ENCODE data around the gene IL4. TPM values are rescaled to one million over a fixed set of nuclear protein-coding genes. Genes with fewer than 3 reads are reported as not detected.

IL4 gene
- total RNA-seq, 1 donor from 2014 or later = not detected

DNA sequence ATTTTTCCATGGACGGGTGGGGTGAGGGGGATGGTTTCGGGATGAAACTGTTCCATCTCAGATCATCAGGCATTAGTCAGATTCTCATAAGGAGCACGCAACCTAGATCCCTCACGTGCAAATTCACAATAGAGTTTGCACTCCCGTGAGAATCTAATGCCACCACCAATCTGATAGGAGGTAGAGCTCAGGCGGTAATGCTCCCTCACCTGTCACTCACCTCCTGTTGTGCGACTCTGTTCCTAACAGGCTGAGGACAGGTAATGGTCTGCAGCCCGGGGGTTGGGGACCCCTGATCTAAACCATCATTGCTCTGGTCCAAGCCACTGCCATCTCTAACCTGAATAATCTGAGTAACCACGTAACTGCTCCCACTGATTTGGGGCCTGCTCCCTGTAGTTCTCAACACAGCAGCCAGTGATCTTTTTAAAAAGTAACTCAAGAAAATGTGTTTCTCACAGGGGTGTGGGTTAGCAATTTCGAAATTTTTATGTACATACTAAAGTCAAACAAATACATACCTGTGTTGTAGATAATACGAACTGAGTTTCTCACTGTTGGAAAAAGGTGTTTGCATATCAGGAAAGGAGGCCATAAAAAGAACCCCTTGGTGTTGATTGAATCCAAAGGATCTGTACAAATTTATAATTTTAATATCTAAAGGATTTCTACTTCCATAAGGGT lies 27.1 kb upstream of the IL4 start:
- TF ChIP-seq, protein P1, sequence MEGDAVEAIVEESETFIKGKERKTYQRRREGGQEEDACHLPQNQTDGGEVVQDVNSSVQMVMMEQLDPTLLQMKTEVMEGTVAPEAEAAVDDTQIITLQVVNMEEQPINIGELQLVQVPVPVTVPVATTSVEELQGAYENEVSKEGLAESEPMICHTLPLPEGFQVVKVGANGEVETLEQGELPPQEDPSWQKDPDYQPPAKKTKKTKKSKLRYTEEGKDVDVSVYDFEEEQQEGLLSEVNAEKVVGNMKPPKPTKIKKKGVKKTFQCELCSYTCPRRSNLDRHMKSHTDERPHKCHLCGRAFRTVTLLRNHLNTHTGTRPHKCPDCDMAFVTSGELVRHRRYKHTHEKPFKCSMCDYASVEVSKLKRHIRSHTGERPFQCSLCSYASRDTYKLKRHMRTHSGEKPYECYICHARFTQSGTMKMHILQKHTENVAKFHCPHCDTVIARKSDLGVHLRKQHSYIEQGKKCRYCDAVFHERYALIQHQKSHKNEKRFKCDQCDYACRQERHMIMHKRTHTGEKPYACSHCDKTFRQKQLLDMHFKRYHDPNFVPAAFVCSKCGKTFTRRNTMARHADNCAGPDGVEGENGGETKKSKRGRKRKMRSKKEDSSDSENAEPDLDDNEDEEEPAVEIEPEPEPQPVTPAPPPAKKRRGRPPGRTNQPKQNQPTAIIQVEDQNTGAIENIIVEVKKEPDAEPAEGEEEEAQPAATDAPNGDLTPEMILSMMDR (IDR thresholded peaks at IDR 0.05) = no peak
- no peak overlapping the region for H3K27ac ChIP-seq
- H3K4me1 ChIP-seq = no peaks in the 10 kb centered on the region
- peaks cover 16% of the 10 kb centered on the region for H3K36me3 ChIP-seq
- no peak overlapping the region for H3K4me3 ChIP-seq
- no peak for ATAC-seq
- H3K9me3 ChIP-seq = peaks cover 7% of the 10 kb centered on the region
- intact Hi-C loops (cut with DNase I) = no loop called here
- H3K27me3 ChIP-seq (ENCODE audit: low read depth) = no peaks in the 10 kb centered on the region
- no peak for DNase-seq

DNA sequence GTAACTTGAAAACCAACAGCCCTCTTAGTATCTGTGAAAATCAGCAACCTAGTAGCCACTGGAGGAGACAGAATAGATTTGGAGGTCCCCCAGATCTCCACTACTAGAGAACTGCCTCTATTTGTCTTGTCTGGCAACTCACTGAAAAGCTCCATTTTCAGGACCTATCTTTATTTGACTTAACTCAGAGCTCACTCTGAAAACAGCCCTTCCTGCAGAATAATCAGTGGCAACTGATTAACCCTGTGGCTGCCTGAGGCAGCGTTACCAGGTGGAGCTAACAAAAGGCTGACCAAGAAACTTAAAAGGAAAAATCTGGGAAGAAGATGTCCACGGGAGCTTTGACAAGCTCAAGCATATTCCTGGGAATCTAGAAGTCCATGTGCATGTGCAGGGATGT lies 26.3 kb upstream of the IL4 start:
- H3K27ac ChIP-seq = no peak overlapping the region
- TF ChIP-seq, protein P1 (IDR thresholded peaks at IDR 0.05) = no peak
- peaks cover 7% of the 10 kb centered on the region for H3K9me3 ChIP-seq
- DNase-seq = no peak
- H3K27me3 ChIP-seq (ENCODE audit: low read depth) = no peaks in the 10 kb centered on the region
- H3K36me3 ChIP-seq = peaks cover 9% of the 10 kb centered on the region
- intact Hi-C loops (cut with DNase I) = no loop called here
- H3K4me1 ChIP-seq = no peaks in the 10 kb centered on the region
- no peak for ATAC-seq
- no peak overlapping the region for H3K4me3 ChIP-seq

DNA sequence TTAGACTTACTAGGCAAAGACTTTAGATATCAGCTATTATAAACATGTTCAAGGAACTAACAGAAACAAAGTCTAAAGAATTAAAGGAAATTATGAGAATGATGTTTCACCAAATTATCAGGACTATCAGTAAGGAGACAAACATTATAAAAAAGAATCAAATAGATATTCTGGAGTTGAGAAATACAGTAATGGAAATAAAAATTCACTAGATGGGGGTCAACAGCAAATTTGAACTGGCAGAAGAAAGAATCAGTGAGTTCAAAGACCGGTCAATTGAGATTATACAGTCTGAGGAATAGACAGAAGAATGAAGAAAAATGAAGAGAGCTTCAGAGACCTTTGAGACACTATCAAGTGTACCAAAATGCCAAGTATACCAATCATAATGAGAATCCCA lies 25.4 kb upstream of the IL4 start:
- Histone ChIP-seq H3K36me3 (peaks cover under 1% of the 10 kb centered on the region), H3K9me3 (peaks cover 7% of the 10 kb centered on the region), H3K27me3 (ENCODE audit: low read depth) (no peaks in the 10 kb centered on the region), H3K4me1 (no peaks in the 10 kb centered on the region), H3K27ac (no peak overlapping the region), H3K4me3 (no peak overlapping the region)
- ATAC-seq (no peak), DNase-seq (no peak)
- intact Hi-C loops (cut with DNase I) = no loop called here
- TF ChIP-seq, protein P1 (IDR thresholded peaks at IDR 0.05) = no peak

DNA sequence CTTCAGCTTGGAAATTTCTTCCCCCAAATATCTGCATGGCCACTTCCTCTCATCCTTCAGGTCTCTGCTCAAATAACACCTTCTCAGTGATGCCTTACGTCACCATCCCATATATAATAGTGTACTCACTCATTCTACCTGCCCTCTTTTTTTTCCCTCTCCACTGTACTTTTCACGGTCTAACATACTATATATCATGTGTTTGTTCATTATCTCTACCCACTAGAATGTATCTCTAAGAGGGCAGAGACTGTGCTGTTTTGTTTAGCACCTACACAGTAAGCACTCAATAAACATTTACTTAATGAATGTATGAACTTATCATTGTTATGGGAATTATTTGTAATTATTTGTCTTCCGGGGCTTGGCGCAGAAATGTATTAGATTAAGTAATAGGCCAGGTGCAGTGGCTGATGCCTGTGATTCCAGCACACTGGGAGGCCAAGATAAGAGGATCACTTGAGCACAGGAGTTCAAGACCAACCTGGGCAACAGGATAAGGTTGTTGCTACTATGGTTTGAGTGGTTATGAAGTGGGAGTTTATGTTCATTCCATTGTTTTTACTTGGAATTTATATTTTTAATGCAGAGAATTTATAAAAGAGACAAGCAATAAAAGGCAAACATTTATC lies 21.8 kb upstream of the IL4 start:
- TF ChIP-seq, protein P1 (IDR thresholded peaks at IDR 0.05) = no peak
- no peak overlapping the region for H3K27ac ChIP-seq
- no peak overlapping the region for H3K4me3 ChIP-seq
- no peaks in the 10 kb centered on the region for H3K36me3 ChIP-seq
- DNase-seq (no peak), ATAC-seq (no peak)
- peaks cover 7% of the 10 kb centered on the region for H3K9me3 ChIP-seq
- peaks cover 32% of the 10 kb centered on the region for H3K27me3 ChIP-seq (ENCODE audit: low read depth)
- intact Hi-C loops (cut with DNase I) = no loop called here
- H3K4me1 ChIP-seq = peaks cover 12% of the 10 kb centered on the region

GRCh38 chr5:132653716-132654115 lies 20.1 kb upstream of the IL4 start:
- no peak for DNase-seq
- TF ChIP-seq, protein P1 (IDR thresholded peaks at IDR 0.05) = no peak
- H3K9me3 ChIP-seq = peaks cover under 1% of the 10 kb centered on the region
- no peak overlapping the region for H3K4me3 ChIP-seq
- H3K36me3 ChIP-seq = no peaks in the 10 kb centered on the region
- H3K27ac ChIP-seq = no peak overlapping the region
- intact Hi-C loops (cut with DNase I) = no loop called here
- peaks cover 12% of the 10 kb centered on the region for H3K4me1 ChIP-seq
- ATAC-seq = no peak
- peaks cover 36% of the 10 kb centered on the region for H3K27me3 ChIP-seq (ENCODE audit: low read depth)

Measured in lower lobe of right lung (tissue), 2 donors.